Esophagus squamous epithelium (tissue), 5 donors: ENCODE results near the gene ISM2. TPM values are rescaled to one million over a fixed set of nuclear protein-coding genes. Genes with fewer than 3 reads are reported as not detected.

ENCODE experiments used
- DNase-seq: peaks from one replicate; lab custom pipeline; 2025; lab: John Stamatoyannopoulos, UW
- H3K27ac ChIP-seq, 4 donors: fragments of 200-600 bp; sonication (generic); one replicate each; pipeline ENCODE4 v1.5.1; 2016 to 2019; ENCODE audit warnings: mild to moderate bottlenecking in 1 of 4
- H3K27me3 ChIP-seq, 4 donors: fragments of 200-600 bp; sonication (generic); 1 replicate in 3 of 4; 2 replicates in 1 of 4; pipeline versions ENCODE4 v1.5.1 to v1.6.0; 2017 to 2021; ENCODE audit warnings: antibody characterized with exemption in 1 of 4
- H3K36me3 ChIP-seq, 3 donors: fragments of 200-600 bp; sonication (generic); one replicate each; pipeline ENCODE4 v1.5.1; 2016 to 2019
- H3K4me1 ChIP-seq, 3 donors: fragments of 200-600 bp; sonication (generic); one replicate each; pipeline ENCODE4 v1.5.1; 2017 to 2019
- H3K4me3 ChIP-seq, 4 donors: fragments of 200-600 bp; sonication (generic); 1 replicate in 3 of 4; 2 replicates in 1 of 4; pipeline ENCODE4 v1.5.1; 2016 to 2019; ENCODE audit warnings: mild to moderate bottlenecking in 2 of 4, moderate library complexity in 1 of 4
- H3K9me3 ChIP-seq, 3 donors: fragments of 200-600 bp; sonication (generic); one replicate each; pipeline ENCODE4 v1.5.1; 2016 to 2019
- CTCF ChIP-seq, 6 experiments: fragments of 450-650 bp in 4 of 6; fragments of 200-600 bp in 2 of 6; sonication (generic) in 2 of 6; IDR thresholded peaks; one replicate each; pipeline ENCODE4 v1.5.1; 2016 to 2019; ENCODE audit warnings: antibody characterized with exemption in 6 of 6, mild to moderate bottlenecking in 4 of 6, moderate library complexity in 4 of 6
- POLR2A ChIP-seq, 4 donors: fragments of 450-650 bp; IDR thresholded peaks; one replicate each; pipeline ENCODE4 v1.6.1; 2017; ENCODE audit warnings: antibody characterized with exemption in 4 of 4, mild to moderate bottlenecking in 4 of 4, moderate library complexity in 3 of 4
- WGBS, 2 donors: methylation state at CpG; one replicate each; pipeline ENCODE4 v1.1.5; 2018; 5-methylcytosine and 5-hydroxymethylcytosine counted together
- intact Hi-C: fragments of 100-400 bp; cut with DNase I; formaldehyde crosslinking; loops from one replicate; pipeline ENCODE4 v1.15.0; 2022
- total RNA-seq, 4 donors: library from RNA; depleted of rRNA; stranded (reverse); fragments of >200 nt; gene quantifications; one replicate each; pipeline ENCODE4 v1.1.0, GENCODE V29; 2016
- donor health status: DM: yes; HTN: yes; CAD: no.

ISM2 gene
- total RNA-seq, 4 donors from 2014 or later: 1.6 to 1.7 TPM; not detected in 2

DNA sequence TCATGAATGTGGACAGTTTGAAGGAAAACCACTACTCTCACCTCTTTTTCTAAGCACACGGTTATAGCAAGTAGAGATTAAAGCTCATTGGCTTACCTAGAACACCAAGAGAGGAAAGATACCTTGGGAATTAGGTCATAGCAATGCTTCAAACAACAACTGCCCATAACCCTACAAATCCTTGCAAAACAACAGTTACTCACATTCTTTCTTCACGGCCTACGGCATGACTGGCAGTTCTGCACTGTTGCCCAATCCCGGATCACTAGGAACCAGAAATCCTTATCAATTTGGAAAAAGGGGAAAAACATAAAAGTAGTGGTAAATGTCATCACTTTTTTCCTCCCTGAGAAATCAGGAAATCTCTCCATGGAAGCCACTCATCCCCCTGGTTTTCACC lies 9.6 kb upstream of the ISM2 start:
- Histone ChIP-seq H3K27me3 (no peaks in the 10 kb centered on the region), H3K4me3 (no peak overlapping the region), H3K4me1 (no peaks in the 10 kb centered on the region), H3K27ac (no peak overlapping the region), H3K9me3 (no peaks in the 10 kb centered on the region), H3K36me3 (peaks cover 0 to 66% (median 10%) of the 10 kb centered on the region in 3 donors)
- no peak for DNase-seq
- intact Hi-C loops: no loop called here
- WGBS, 2 donors: 84 to 87% methylated on average over 4 of the region's 4 CpGs
- TF ChIP-seq POLR2A (IDR thresholded peaks at IDR 0.05): no peak
- no peak for TF ChIP-seq CTCF (IDR thresholded peaks at IDR 0.05)

DNA sequence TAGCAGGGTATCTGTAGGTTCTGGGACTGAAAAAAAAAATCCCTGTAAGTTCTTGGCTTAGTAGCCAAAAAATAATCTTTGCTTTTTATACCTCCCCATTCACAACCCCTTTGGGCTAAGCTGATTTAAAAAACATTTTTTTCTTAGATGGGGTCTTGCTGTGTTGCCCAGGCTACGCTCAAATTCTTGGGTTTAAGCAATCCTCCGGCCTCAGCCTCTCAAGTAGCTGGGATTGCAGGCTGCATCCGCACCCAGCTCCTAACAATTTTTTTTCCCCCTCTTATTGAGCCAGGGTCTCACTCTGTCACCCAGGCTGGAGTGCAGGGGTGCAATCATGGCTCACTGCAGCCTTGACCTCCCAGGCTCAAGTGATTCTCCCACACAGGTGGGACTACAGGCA lies 9.1 kb upstream of the ISM2 start:
- no peak for TF ChIP-seq POLR2A (IDR thresholded peaks at IDR 0.05)
- no peak for TF ChIP-seq CTCF (IDR thresholded peaks at IDR 0.05)
- Histone ChIP-seq H3K4me1 (no peaks in the 10 kb centered on the region), H3K27ac (no peak overlapping the region), H3K27me3 (no peaks in the 10 kb centered on the region), H3K9me3 (no peaks in the 10 kb centered on the region), H3K4me3 (no peak overlapping the region), H3K36me3 (peaks cover 0 to 64% (median 10%) of the 10 kb centered on the region in 3 donors)
- 96 to 97% methylated on average over 3 of the region's 3 CpGs for WGBS, 2 donors
- intact Hi-C loops: no loop called here
- DNase-seq: no peak

DNA sequence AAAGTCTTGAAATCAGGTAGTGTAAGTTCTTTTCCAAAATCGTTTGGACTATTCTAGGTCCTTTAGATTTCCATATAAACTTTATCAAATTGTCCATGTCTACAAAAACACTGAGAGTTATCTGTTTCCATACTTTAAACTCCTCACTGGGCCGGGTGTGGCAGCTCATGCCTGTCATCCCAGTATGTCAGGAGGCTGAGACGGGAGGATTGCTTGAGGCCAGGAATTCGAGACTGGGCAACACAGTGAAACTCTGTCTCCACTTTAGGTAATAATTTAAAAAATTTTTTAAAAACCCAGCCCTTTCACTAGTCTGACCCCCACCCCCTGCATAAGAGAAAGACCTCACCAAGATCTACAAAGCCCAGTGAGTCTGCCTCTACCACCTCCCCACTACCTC lies 6.4 kb upstream of the ISM2 start:
- no peaks in the 10 kb centered on the region for H3K9me3 ChIP-seq
- no peak for DNase-seq
- peaks cover 0 to 36% (median 0%) of the 10 kb centered on the region in 3 donors for H3K36me3 ChIP-seq
- no peak overlapping the region for H3K4me3 ChIP-seq
- H3K4me1 ChIP-seq: no peaks in the 10 kb centered on the region
- peaks cover 0 to 9% (median 0%) of the 10 kb centered on the region in 4 donors for H3K27me3 ChIP-seq
- no peak for TF ChIP-seq POLR2A (IDR thresholded peaks at IDR 0.05)
- TF ChIP-seq CTCF (IDR thresholded peaks at IDR 0.05): no peak
- no peak overlapping the region for H3K27ac ChIP-seq
- WGBS, 2 donors: 66 to 76% methylated on average over 4 of the region's 4 CpGs
- intact Hi-C loops: no loop called here

DNA sequence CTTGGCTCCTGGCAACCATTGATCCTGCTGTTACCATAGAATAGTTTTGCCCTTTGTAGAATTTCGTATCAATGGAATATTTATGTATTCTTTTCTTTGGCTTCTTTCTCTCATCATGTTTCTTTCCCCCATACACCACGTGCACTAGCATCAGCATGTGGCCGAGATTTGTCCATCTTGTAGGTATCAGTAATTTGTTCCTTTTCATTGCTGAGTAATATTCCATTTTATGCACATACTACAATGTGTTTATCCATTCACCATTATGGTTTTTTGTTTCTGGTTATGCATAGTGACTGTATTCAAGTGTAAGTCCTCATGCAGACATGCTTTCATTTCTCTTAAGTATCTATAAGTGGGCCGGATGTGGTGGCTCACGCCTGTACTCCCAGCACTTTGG lies 4.5 kb upstream of the ISM2 start:
- DNase-seq: no peak
- H3K4me1 ChIP-seq: peaks cover 4 to 16% (median 8%) of the 10 kb centered on the region in 3 donors
- H3K36me3 ChIP-seq: peaks cover 0 to 17% (median 0%) of the 10 kb centered on the region in 3 donors
- H3K9me3 ChIP-seq: no peaks in the 10 kb centered on the region
- 89 to 97% methylated on average over 5 of the region's 5 CpGs for WGBS, 2 donors
- peaks cover 0 to 28% (median 3%) of the 10 kb centered on the region in 4 donors for H3K27me3 ChIP-seq
- TF ChIP-seq CTCF (IDR thresholded peaks at IDR 0.05) (no peak), POLR2A (IDR thresholded peaks at IDR 0.05) (no peak)
- no peak overlapping the region for H3K27ac ChIP-seq
- no peak overlapping the region for H3K4me3 ChIP-seq
- intact Hi-C loops: no loop called here

GRCh38 chr14:77502109-77502782 lies 3.6 kb upstream of the ISM2 start:
- H3K4me1 ChIP-seq: peaks cover 6 to 21% (median 12%) of the 10 kb centered on the region in 3 donors
- H3K9me3 ChIP-seq: no peaks in the 10 kb centered on the region
- H3K4me3 ChIP-seq: no peak overlapping the region
- H3K27ac ChIP-seq: no peak overlapping the region
- WGBS, 2 donors: 80 to 81% methylated on average over 11 of the region's 11 CpGs
- TF ChIP-seq CTCF (IDR thresholded peaks at IDR 0.05): no peak
- TF ChIP-seq POLR2A (IDR thresholded peaks at IDR 0.05): no peak
- DNase-seq: no peak
- peaks cover 0 to 8% (median 0%) of the 10 kb centered on the region in 3 donors for H3K36me3 ChIP-seq
- peaks cover 0 to 37% (median 5%) of the 10 kb centered on the region in 4 donors for H3K27me3 ChIP-seq
- intact Hi-C loops: no loop called here
